Lower leg skin (tissue), 4 donors: ENCODE results near the gene TCHH. TPM values are rescaled to one million over a fixed set of nuclear protein-coding genes. Genes with fewer than 3 reads are reported as not detected.

Experiments
- DNase-seq, 2 donors: peaks; one replicate each; pipeline ENCODE4 v3.0.0-alpha.2; 2019; ENCODE audit warnings: low spot score in 2 of 2
- H3K4me3 ChIP-seq: fragments of 200-600 bp; sonication (generic); 2 replicates; pipeline ENCODE4 v1.5.1; 2017; ENCODE audit warnings: mild to moderate bottlenecking, low read depth; ENCODE audit not compliant: poor library complexity, severe bottlenecking
- CTCF ChIP-seq, 3 donors: fragments of 450-650 bp; IDR thresholded peaks; one replicate each; pipeline ENCODE4 v1.5.1; 2016; ENCODE audit warnings: antibody characterized with exemption in 3 of 3, mild to moderate bottlenecking in 3 of 3, moderate library complexity in 2 of 3
- POLR2A ChIP-seq, 2 donors: fragments of 450-650 bp; IDR thresholded peaks; one replicate each; pipeline ENCODE4 v1.6.1; 2016 to 2017; ENCODE audit warnings: antibody characterized with exemption in 2 of 2, mild to moderate bottlenecking in 1 of 2, moderate library complexity in 1 of 2
- WGBS, 2 donors: methylation state at CpG; one replicate each; pipeline ENCODE4 v1.1.5; 2018; 5-methylcytosine and 5-hydroxymethylcytosine counted together
- intact Hi-C: fragments of 100-400 bp; cut with DNase I; formaldehyde crosslinking; loops from one replicate; pipeline ENCODE4 v1.15.0; 2023; ENCODE audit warnings: low total_unique reads
- total RNA-seq, 4 donors: library from RNA; depleted of rRNA; stranded (reverse); fragments of >200 nt; gene quantifications; one replicate each; pipeline ENCODE4 v1.1.0, GENCODE V29; 2016

TCHH gene
- total RNA-seq, 4 donors from 2014 or later, result 0.39 to 29.5 (median 1.2) TPM

- TF ChIP-seq POLR2A (IDR thresholded peaks at IDR 0.05), result no peak
- no peak for TF ChIP-seq CTCF (IDR thresholded peaks at IDR 0.05)
- intact Hi-C loops, result loop anchor here (10.0 kb wide), 1 partner anchor 67 kb away; no protein-coding TSS in a partner anchor
- no peak for DNase-seq
- WGBS, 2 donors, result 71 to 83% methylated on average over 1 of the region's 1 CpG
- H3K4me3 ChIP-seq, result no peak overlapping the region
These were observed 47.3 kb downstream of the TCHH start for GRCh38 chr1:152067929-152068328.

- intact Hi-C loops, result loop anchor here (10.0 kb wide), 1 partner anchor 68 kb away; no protein-coding TSS in a partner anchor
- DNase-seq, result no peak
- TF ChIP-seq CTCF (IDR thresholded peaks at IDR 0.05), result no peak
- TF ChIP-seq POLR2A (IDR thresholded peaks at IDR 0.05), result no peak
- no peak overlapping the region for H3K4me3 ChIP-seq
These were observed 48.1 kb downstream of the TCHH start for GRCh38 chr1:152067150-152067549.

GRCh38 chr1:152061952-152062351 is 53.3 kb downstream of the TCHH start:
- DNase-seq, result no peak
- TF ChIP-seq POLR2A (IDR thresholded peaks at IDR 0.05) (no peak), CTCF (IDR thresholded peaks at IDR 0.05) (no peak)
- no peak overlapping the region for H3K4me3 ChIP-seq
- intact Hi-C loops, result loop anchor here (10.0 kb wide), 1 partner anchor 73 kb away; no protein-coding TSS in a partner anchor

Other genes with a start within 250 kb of the TCHH start
- gene THEM4, start 205.9 kb downstream of the TCHH start, total RNA-seq, result 10 to 100 TPM in 1 of 4 donors, 1 to 10 TPM in 3; 5.1 to 15.3 (median 7.0) TPM
- 100 to 1,000 TPM in 2 of 4 donors, 10 to 100 TPM in 2; 74.8 to 153 (median 102) TPM for gene S100A10, start 121.6 kb downstream of the TCHH start, total RNA-seq
- 100 to 1,000 TPM; 394 to 516 (median 448) TPM for gene S100A11, start 78.4 kb downstream of the TCHH start, total RNA-seq
- 1 to 10 TPM in 1 of 4 donors, not detected in 3; 6.6 TPM for gene TCHHL1, start 26.4 kb downstream of the TCHH start, total RNA-seq
- 10 to 100 TPM; 17.3 to 30.4 (median 22.1) TPM for gene RPTN, start 43.8 kb upstream of the TCHH start, total RNA-seq
- under 1 TPM in 2 of 4 donors, not detected in 2; 0.03 to 0.04 TPM for gene HRNR, start 108.7 kb upstream of the TCHH start, total RNA-seq
- 1,000 to 10,000 TPM; 4,019 to 5,303 (median 4,173) TPM for gene FLG, start 209.8 kb upstream of the TCHH start, total RNA-seq
- gene FLG2, start 244.6 kb upstream of the TCHH start, total RNA-seq, result 1,000 to 10,000 TPM; 1,747 to 3,608 (median 2,024) TPM